PC-3 (cell line): ENCODE measurements around the gene UROS.

Experiments used
- CTCF ChIP-seq: fragments of 300-600 bp; sonication (generic); conservative IDR thresholded peaks from 2 replicates; pipeline ENCODE4 v1.5.1; 2017; ENCODE audit warnings: antibody characterized with exemption, low read depth, mild to moderate bottlenecking, low read length
- EZH2phosphoT487 ChIP-seq: fragments of 300-600 bp; sonication (generic); IDR thresholded peaks from 2 replicates; pipeline ENCODE4 v1.6.1; 2018; ENCODE audit warnings: mild to moderate bottlenecking, antibody characterized with exemption, low read length, borderline replicate concordance

- no peak for TF ChIP-seq CTCF
- no peak for TF ChIP-seq EZH2phosphoT487
Observed at GRCh38 chr10:125844751-125845221, 21.7 kb upstream of the UROS start.
